Measurements from ENCODE around the gene NAA35. TPM values are rescaled to one million over a fixed set of nuclear protein-coding genes. Genes with fewer than 3 reads are reported as not detected.
"Not testable (repeated sequence)": the region's sequence is repeated elsewhere in the genome, so short reads cannot be mapped to it uniquely, and the experiment has no call there.

Gene NAA35
- total RNA-seq, 2 experiments from 2014 or later = 19.4 to 19.8 TPM

DNA sequence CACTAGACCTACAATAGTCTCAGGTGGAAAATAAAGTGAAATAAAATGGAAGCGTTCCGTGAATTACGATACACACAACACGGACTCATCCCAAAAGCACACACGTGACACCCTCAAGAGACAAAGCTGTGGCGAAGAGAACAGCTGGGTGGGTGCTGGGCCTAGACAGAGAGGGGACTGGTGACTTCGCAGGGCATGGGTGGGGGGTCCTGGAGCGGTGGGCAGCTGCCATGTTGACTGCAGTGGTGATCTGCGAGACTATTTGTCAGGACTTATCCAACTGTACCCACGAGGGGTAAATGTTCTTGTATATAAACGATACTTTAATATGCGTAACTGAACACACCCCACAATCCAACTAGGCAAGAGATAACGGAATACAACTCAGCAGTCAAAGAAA lies 106.4 kb downstream of the NAA35 start:
- POLR2A ChIA-PET = no interaction called here
- Mint-ChIP-seq H3K36me3 (ENCODE audit: low read depth) (no peaks in the 10 kb centered on the region), H3K27ac (no peak overlapping the region), H3K27me3 (no peaks in the 10 kb centered on the region), H3K9me3 (no peaks in the 10 kb centered on the region), H3K4me3 (no peak overlapping the region), H3K4me1 (ENCODE audit: low read depth) (no peaks in the 10 kb centered on the region)
- ATAC-seq (ENCODE audit: poor library complexity) = no peak
- H3K9me3 ChIP-seq (ENCODE audit: control insufficient read depth in 1 of 2, insufficient read depth in 1 of 2, low read length in 2 of 2) = peaks cover 0 to 6% of the 10 kb centered on the region in 2 experiments
- no peaks in the 10 kb centered on the region for H3K27me3 ChIP-seq (ENCODE audit: control insufficient read depth in 1 of 2, insufficient read depth in 2 of 2, low read length in 2 of 2)
- TF ChIP-seq, protein P1, sequence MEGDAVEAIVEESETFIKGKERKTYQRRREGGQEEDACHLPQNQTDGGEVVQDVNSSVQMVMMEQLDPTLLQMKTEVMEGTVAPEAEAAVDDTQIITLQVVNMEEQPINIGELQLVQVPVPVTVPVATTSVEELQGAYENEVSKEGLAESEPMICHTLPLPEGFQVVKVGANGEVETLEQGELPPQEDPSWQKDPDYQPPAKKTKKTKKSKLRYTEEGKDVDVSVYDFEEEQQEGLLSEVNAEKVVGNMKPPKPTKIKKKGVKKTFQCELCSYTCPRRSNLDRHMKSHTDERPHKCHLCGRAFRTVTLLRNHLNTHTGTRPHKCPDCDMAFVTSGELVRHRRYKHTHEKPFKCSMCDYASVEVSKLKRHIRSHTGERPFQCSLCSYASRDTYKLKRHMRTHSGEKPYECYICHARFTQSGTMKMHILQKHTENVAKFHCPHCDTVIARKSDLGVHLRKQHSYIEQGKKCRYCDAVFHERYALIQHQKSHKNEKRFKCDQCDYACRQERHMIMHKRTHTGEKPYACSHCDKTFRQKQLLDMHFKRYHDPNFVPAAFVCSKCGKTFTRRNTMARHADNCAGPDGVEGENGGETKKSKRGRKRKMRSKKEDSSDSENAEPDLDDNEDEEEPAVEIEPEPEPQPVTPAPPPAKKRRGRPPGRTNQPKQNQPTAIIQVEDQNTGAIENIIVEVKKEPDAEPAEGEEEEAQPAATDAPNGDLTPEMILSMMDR (IDR thresholded peaks at IDR 0.05) = no peak
- intact Hi-C loops (cut with DNase I, micrococcal nuclease) = no loop called here
- no peaks in the 10 kb centered on the region for H3K36me3 ChIP-seq (ENCODE audit: insufficient read depth, low read length)
- H3K4me1 ChIP-seq (ENCODE audit: insufficient read depth, low read length) = no peaks in the 10 kb centered on the region
- H3K4me3 ChIP-seq (ENCODE audit: low read length) = no peak overlapping the region
- no peak overlapping the region for H3K27ac ChIP-seq (ENCODE audit: low read depth in 1 of 2, low read length in 2 of 2)
- DNase-seq = no peak
- CTCF ChIA-PET = no interaction called here

DNA sequence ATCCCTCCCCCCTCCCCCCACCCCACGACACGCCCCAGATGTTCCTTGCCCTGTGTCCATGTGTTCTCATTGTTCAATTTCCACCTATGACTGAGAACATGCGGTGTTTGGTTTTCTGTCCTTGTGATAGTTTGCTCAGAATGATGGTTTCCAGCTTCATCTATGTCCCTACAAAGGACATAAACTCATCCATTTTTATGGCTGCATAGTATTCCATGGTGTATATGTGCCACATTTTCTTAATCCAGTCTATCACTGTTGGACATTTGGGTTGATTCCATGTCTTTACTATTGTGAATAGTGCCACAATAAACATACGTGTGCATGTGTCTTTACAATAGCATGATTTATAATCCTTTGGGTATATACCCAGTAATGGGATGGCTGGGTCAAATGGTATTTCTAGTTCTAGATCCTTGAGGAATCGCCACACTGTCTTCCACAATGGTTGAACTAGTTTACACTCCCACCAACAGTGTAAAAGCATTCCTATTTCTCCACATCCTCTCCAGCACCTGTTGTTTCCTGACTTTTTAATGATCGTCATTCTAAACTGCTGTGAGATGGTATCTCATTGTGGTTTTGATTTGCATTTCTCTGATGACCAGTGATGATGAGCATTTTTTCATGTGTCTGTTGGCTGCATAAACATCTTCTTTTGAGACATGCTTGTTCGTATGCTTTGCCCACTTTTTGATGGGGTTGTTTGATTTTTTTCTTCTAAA lies 107.2 kb downstream of the NAA35 start:
- ATAC-seq (ENCODE audit: poor library complexity); H3K4me3 Mint-ChIP-seq; H3K27me3 Mint-ChIP-seq; CTCF ChIA-PET; H3K27ac ChIP-seq (ENCODE audit: low read depth in 1 of 2, low read length in 2 of 2); DNase-seq; H3K4me1 ChIP-seq (ENCODE audit: insufficient read depth, low read length); intact Hi-C loops (cut with DNase I, micrococcal nuclease); H3K9me3 Mint-ChIP-seq; H3K27me3 ChIP-seq (ENCODE audit: control insufficient read depth in 1 of 2, insufficient read depth in 2 of 2, low read length in 2 of 2); H3K36me3 Mint-ChIP-seq (ENCODE audit: low read depth); POLR2A ChIA-PET; H3K27ac Mint-ChIP-seq; H3K4me1 Mint-ChIP-seq (ENCODE audit: low read depth); H3K4me3 ChIP-seq (ENCODE audit: low read length); H3K36me3 ChIP-seq (ENCODE audit: insufficient read depth, low read length): not testable (repeated sequence)
- H3K9me3 ChIP-seq (ENCODE audit: control insufficient read depth in 1 of 2, insufficient read depth in 1 of 2, low read length in 2 of 2) = peaks cover 0 to 15% of the 10 kb centered on the region in 2 experiments

DNA sequence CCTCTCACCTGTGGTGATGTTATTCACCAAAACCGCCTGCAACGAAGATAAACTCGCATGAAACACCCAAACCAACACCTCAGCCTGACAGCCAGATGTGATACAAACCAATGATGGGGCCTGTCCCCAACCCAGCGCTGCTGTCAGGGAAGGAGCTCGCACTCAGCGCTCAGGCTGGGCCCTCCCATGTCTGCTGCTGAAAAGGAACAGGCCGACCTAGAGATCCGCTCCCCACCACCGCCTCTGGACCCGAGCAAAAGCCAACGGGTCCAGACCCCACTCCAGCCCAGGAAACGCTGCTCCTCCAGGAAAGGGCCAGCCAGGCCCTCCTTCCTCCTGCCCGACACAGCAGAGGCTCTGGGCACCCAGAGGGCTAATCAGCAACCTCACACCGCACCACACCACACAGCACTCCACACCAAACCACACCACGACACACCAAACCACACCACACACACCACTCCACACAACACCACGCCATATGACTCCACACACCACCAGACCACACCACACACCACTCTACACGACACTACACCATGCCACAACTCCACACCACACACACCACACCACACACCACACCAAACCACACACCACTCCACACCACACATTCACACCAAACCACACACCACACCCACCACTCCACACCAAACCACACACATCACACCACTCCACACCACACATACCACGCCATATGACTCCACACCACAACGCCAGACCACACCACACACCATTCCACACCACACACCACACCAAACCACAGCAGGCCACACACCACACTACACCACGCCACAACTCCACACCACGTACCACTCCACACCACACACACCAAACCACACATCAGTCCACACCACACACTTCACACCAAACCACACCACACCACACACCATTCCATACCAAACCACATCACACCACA lies 111.9 kb downstream of the NAA35 start:
- no peak overlapping the region for H3K4me3 ChIP-seq (ENCODE audit: low read length)
- intact Hi-C loops (cut with DNase I, micrococcal nuclease) = no loop called here
- H3K9me3 ChIP-seq (ENCODE audit: control insufficient read depth in 1 of 2, insufficient read depth in 1 of 2, low read length in 2 of 2) = peaks cover 0 to 13% of the 10 kb centered on the region in 2 experiments
- Mint-ChIP-seq H3K4me3 (no peak overlapping the region), H3K36me3 (ENCODE audit: low read depth) (no peaks in the 10 kb centered on the region), H3K27ac (no peak overlapping the region), H3K27me3 (peaks cover 14% of the 10 kb centered on the region), H3K4me1 (ENCODE audit: low read depth) (no peaks in the 10 kb centered on the region), H3K9me3 (no peaks in the 10 kb centered on the region)
- ChIA-PET POLR2A (no interaction called here), CTCF (no interaction called here)
- H3K4me1 ChIP-seq (ENCODE audit: insufficient read depth, low read length) = no peaks in the 10 kb centered on the region
- H3K27me3 ChIP-seq (ENCODE audit: control insufficient read depth in 1 of 2, insufficient read depth in 2 of 2, low read length in 2 of 2) = no peaks in the 10 kb centered on the region
- H3K27ac ChIP-seq (ENCODE audit: low read depth in 1 of 2, low read length in 2 of 2) = no peak overlapping the region
- no peaks in the 10 kb centered on the region for H3K36me3 ChIP-seq (ENCODE audit: insufficient read depth, low read length)
- ATAC-seq (ENCODE audit: poor library complexity) = no peak
- TF ChIP-seq, protein P1 (IDR thresholded peaks at IDR 0.05) = no peak
- no peak for DNase-seq
